NCI-H774 (cell line): ENCODE results near the gene STIM1.
"Not testable (repeated sequence)": the region's sequence is repeated elsewhere in the genome, so short reads cannot be mapped to it uniquely, and the experiment has no call there.

ENCODE experiments used
- DNase-seq: peaks from one replicate; lab custom pipeline; 2025; lab: John Stamatoyannopoulos, UW

The STIM1 gene

GRCh38 chr11:3885855-3886254 is 30.4 kb downstream of the STIM1 start:
- DNase-seq, result no peak

GRCh38 chr11:3886985-3887384 is 31.5 kb downstream of the STIM1 start:
- no peak for DNase-seq

- DNase-seq, result no peak
Measured at GRCh38 chr11:3888876-3889275, 33.4 kb downstream of the STIM1 start.

GRCh38 chr11:3890014-3890413 is 34.5 kb downstream of the STIM1 start:
- DNase-seq, result no peak

- no peak for DNase-seq
Measured at GRCh38 chr11:3890806-3891205, 35.3 kb downstream of the STIM1 start.

GRCh38 chr11:3891751-3892150 is 36.3 kb downstream of the STIM1 start:
- no peak for DNase-seq

GRCh38 chr11:3892156-3892555 is 36.7 kb downstream of the STIM1 start:
- DNase-seq, result no peak

- DNase-seq, result no peak
Measured at GRCh38 chr11:3893311-3893710, 37.8 kb downstream of the STIM1 start.

GRCh38 chr11:3894128-3894731 is 38.8 kb downstream of the STIM1 start:
- DNase-seq, result no peak

- no peak for DNase-seq
Measured at GRCh38 chr11:3896644-3897043, 41.2 kb downstream of the STIM1 start.

GRCh38 chr11:3900230-3900629 is 44.8 kb downstream of the STIM1 start:
- DNase-seq, result not testable (repeated sequence)

- DNase-seq, result no peak
Measured at GRCh38 chr11:3901249-3902025, 46.0 kb downstream of the STIM1 start.

- no peak for DNase-seq
Measured at GRCh38 chr11:3902441-3902840, 47.0 kb downstream of the STIM1 start.

GRCh38 chr11:3903207-3903896 is 47.9 kb downstream of the STIM1 start:
- no peak for DNase-seq

- DNase-seq, result no peak
Measured at GRCh38 chr11:3904228-3904627, 48.8 kb downstream of the STIM1 start.

- no peak for DNase-seq
Measured at GRCh38 chr11:3905080-3905953, 49.9 kb downstream of the STIM1 start.

GRCh38 chr11:3906166-3906565 is 50.7 kb downstream of the STIM1 start:
- no peak for DNase-seq

- no peak for DNase-seq
Measured at GRCh38 chr11:3907590-3907989, 52.1 kb downstream of the STIM1 start.

GRCh38 chr11:3909901-3910300 is 54.4 kb downstream of the STIM1 start:
- no peak for DNase-seq

- DNase-seq, result no peak
Measured at GRCh38 chr11:3911908-3912505, 56.5 kb downstream of the STIM1 start.

GRCh38 chr11:3913921-3914320 is 58.5 kb downstream of the STIM1 start:
- no peak for DNase-seq

GRCh38 chr11:3914805-3915204 is 59.3 kb downstream of the STIM1 start:
- DNase-seq, result no peak
